GM18517 (cell line): ENCODE results near the gene ARHGAP5.

Experiments
- ATAC-seq: cut with Tn5 transposase; IDR thresholded peaks from one replicate; pipeline ENCODE4 v1.9.1; 2021; ENCODE audit warnings: mild to moderate bottlenecking, moderate library complexity; ENCODE audit not compliant: unreplicated experiment

Gene ARHGAP5

DNA sequence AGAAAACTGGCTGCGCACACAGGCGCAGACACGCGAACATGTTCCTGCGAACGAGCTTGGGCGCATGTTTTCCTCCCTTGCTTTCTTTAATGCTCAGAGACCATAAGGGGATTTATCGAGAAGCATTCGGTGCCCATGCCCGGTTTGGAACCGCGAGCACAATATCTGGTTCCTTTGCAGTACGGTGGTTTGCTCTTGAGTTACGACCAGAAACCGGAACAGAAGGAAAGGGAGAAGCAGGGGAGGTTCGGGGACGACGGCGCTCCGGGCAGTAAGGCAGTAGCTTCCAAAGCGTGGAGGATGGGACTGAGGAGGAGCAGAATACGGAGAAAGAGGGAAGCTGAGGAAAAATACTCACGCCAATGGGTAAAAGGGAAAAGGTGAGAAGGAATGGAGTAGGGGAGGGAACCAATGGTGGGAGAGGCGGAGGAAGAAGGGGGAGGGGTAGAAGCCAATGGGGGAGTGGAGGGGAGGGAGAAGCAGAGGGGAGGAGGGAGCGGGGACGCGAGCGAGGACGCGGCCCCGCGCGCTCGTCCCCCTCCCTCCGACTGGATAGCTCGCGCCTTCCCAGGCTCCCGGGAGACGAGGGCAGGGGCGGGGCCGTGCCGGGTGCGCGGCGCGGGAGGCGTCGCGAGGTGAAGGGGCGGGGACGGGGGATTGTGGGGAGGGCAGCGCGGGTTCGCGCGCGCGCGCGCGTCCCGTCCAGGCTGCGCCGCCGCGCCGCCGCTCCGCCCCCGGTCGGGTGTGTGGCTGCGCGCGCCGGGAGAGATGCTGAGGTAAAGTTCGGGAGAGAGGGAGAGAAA, 625 bp upstream of the ARHGAP5 start:
- ATAC-seq: no peak

DNA sequence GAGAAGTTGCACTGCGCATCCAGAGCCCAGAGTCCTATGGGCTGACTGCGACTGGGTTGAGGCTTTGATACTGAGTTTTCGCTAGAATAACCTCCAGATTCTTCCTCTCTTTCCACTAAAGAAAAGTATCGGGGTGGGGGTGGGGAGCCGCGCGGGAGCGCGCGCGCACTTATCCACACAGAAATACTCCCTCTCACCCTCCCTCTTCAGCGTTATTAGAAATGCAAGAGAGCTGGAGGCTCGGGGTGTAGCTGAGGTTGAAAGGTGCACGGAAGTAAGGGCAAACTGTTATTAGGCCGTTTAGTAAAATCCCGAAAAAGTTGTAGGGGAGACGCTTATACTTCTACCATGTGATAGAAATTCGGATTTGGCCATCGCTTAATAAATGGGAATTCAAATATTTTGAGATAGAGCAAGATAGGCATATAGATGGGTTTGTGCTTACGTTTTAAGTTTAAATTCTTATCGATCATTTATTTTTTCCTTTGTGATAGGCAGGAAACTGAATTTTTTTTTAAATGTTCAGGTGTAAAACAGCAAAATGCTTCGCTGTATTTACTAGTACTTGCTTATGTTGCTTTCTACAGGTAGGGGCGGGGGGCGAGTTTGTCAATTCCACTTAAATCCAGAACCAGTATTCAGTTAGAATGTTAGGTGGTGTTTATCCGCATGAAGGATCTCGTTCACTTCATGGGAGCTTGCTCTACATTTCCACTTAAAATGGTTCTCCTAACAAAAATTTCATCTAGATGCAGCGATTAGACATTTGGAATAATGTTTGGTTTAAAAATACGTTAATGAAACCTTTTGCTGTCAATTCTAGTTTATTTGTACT, 1.1 kb downstream of the ARHGAP5 start:
- ATAC-seq: no peak

DNA sequence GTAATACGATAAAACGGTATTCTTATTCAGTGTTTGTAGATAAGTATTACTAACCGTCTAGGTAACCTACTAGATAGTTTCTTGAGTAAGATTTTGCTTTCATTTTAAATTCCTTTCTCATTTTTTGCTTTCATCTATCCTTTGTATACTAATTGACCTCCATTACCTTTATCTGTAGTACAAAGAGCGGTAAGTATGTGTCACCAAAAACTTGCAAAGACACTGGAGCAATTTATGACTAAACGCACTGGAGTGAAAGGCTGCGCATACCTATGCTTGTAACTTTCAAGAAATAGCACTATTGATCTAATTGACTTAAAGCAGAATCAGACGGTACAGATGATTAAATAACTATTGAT, 1.7 kb downstream of the ARHGAP5 start:
- ATAC-seq: no peak

DNA sequence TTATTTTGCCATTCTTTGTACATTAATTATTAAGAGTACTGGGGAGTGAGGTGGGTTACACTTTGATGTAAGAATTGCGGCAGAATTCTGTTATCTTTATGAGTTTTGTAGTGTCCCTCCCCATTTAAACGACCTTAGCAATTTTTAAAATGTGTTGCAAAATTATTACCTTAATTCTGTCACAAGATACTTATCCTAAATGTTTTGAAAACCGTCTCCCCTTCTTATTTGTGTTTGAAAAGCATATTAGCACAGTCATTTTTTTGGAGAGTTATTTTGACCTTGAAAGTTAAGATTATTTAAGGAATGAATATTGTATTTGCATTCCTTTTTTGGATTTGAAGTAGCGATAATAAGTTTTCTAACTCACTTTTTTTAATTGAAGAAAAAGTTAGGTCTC, 2.2 kb downstream of the ARHGAP5 start:
- ATAC-seq: no peak

DNA sequence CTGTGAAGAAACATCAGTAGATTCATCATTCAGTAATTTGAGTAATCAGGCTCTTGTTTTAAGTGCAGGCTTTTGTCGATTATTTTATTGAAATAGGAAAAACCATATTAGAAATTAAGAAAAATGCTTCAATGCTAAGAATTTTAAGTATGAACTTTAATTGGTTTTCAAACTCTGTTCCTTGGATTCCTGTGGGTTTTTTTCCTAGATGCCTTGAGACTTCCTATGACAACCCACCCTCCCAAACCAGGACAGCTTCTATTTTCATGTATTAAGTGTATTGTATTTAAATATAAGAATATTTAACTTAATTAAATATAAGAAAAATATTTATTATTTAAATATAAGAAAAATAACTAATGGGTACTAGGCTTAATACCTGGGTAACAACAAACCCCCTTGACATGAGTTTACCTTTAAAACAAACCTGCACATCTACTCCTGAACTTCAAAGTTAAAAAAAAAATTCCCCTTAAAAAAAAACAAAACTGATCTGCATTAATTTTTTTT, 3.0 kb downstream of the ARHGAP5 start:
- no peak for ATAC-seq

DNA sequence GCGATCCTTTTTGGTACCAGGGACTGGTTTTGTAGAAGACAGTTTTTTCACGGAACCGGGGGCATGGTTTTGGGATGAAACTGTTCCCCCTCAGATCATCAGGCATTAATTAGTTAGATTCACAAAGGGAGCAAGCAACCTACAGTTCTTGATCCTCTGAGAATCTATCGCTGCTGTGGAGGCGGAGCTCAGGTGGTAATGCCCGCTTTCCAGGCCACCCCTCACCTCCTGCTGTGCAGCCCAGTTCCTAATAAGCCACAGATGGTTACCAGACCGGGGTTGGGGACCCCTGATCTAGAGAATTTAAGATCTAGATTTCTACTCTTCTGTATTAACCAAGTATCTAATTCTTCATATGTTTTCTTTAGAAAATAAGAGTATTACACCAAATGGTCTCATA, 4.8 kb downstream of the ARHGAP5 start:
- no peak for ATAC-seq

DNA sequence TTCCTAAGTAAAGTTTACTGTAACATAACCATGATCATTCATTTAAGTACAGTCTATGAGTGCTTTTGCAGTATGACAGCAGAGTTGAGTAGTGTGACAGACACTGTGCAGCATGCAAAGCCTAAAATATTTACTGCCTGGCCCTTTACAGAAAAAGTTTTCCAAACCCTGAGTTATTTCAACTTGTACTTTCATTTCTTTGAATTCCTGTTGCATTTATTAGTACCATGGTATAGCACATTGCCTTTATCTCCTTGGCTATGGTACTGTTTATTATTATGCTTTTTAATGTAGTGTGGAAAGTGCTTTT, 6.2 kb downstream of the ARHGAP5 start:
- ATAC-seq: no peak

DNA sequence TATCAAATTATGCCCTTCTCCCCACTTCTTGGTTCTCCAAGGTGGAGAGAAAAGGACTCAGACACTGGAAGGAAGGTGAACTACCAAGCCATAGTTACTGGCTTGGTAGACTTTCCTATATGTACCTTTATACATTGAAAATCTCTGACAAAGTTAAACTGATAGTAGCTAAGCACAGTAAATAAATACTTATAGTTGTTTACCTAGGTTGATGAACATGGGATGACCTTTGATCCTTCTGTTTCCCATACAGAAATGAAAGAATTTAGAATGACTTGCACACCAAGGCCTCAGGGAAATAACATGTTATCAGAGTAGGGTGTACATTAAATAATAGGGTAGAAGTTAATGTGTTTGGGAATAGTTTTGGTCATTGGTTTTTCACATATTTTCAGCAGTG, 6.7 kb downstream of the ARHGAP5 start:
- no peak for ATAC-seq

DNA sequence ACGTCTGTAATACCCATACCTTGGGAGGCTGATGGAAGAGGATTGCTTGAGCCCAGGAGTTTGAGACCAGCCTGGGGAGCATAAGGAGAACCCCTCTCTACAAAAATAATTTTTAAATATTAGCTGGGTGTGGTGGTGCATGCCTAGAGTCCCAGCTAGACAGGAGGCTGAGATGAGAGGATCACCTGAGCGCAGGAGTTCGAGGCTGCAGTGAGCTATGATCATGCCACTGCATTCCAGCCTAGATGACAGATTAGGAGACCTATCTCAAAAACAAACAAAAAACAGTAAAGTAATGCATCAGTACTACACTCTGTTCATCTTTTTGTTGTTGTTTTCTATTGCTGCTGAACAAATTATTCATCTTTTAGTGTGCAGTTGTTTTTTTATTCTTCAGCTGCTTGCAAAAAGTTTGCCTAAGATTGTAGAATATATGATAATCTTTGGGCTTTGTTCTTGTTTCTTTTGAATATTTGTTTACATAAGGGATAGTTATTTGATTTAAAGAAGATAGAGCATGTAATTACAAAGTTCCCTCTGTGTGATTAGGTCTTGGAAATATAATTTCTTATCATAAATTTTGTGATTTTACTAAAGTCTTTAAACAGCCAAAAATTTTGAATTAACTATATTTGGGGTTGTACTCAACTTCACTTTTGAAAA, 8.2 kb downstream of the ARHGAP5 start:
- ATAC-seq: no peak

GRCh38 chr14:32085845-32086383, 8.8 kb downstream of the ARHGAP5 start:
- ATAC-seq: no peak

DNA sequence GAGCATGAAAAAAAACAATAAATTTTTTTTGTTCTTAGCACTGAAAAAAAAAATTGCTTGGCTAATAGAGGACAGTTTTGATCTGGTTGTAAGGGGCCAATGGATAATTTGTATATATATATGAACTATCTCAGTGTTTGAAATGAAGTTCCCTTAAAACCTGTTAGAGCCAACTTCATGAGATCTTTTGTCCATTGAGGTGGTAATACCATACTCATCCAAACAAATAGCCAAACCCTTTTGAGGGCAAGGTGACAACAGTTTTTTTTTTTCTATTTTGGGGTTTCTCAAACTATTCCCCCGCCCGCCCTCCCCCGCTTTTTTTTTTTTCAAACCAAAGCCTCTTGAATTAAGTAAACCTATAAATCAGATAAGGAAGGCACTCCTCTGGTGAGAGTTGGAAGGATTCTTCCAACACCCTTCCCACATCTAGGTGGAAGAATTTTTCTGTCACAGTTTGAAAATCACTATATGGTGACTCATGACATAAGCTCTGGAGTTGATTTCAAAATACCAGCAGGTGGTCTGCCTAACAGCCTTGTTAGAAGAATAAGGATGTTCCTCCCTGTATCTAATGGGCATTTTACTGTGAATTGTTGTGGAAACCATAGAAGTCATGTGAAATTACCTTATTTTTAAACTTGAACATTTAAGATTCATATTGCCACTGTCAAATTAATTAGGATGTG, 10.2 kb downstream of the ARHGAP5 start:
- ATAC-seq: no peak

- no peak for ATAC-seq
These were observed 10.8 kb downstream of the ARHGAP5 start for GRCh38 chr14:32087907-32088306.

DNA sequence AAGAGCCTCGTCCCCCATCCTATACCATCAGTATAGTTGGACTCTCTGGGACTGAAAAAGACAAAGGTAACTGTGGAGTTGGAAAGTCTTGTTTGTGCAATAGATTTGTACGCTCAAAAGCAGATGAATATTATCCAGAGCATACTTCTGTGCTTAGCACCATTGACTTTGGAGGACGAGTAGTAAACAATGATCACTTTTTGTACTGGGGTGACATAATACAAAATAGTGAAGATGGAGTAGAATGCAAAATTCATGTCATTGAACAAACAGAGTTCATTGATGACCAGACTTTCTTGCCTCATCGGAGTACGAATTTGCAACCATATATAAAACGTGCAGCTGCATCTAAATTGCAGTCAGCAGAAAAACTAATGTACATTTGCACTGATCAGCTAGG, 13.6 kb downstream of the ARHGAP5 start:
- no peak for ATAC-seq

DNA sequence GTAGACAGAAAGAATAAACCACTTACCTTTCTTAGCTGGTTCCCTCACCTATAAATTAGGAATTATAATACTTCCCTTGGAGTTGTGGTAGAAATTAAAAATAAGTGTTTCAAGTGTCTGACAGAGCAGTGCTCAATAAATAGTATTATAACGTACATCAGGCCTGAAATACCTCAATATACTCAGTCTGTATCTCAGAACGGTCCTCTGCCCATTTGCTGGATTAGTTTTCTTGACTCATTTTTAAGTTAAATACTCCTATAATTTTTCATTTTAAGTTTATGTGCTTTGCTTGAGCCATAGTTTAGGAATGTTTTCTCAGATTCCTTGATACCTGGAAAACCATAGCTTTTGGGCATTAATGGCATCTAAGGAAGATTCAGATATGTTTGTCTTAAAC, 22.4 kb downstream of the ARHGAP5 start:
- ATAC-seq: no peak

GRCh38 chr14:32100175-32100574, 23.1 kb downstream of the ARHGAP5 start:
- ATAC-seq: no peak

DNA sequence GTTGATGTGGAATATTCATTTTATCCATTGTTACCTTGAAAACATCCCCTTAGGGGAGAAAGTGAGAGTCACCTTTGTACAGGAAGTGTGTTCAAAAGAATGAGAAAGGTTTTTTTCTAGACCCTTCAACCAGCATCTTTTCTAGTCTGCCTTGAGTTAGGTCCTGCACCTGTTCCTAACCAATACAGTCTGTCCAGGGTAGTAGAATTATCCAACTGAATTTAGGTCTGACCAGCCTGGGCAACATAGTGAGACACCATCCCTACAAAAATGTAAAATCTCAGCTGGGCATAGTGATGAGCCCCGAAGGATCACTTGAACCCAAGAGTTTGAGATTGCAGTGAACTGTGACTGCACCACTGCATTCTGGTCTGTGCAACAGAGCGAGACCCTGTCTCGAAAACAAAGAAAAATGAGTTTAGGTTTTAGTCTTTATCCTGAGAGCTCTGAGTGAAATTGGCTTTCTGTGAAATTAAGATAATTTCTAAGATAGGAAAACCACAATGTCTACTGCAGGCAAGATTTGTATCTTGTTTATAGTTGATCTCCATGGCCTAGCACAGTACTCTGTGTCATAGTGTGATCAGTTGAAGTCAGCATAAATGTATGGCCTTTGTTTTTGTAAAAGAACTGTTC, 25.2 kb downstream of the ARHGAP5 start:
- peak; percentile 64 for ATAC-seq

DNA sequence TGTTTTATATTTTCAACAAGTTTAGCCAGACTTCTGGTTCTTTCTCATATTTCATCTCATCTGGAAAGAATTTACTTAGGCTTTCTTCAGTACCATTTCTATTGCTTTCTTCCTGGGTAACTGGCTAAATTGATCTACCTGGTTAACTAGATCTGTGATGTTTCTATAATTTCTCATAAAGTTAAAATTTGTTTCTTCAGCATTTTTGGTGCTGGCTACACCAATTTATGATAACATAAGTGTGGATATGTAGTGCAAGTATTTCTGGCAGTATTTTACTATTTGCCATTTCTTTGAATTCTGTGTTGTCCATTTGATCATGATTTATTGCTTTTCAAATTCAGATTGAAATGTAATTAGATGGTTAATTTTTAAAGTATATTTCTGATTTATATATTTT, 25.9 kb downstream of the ARHGAP5 start:
- ATAC-seq: no peak

- no peak for ATAC-seq
These were observed 27.2 kb downstream of the ARHGAP5 start for GRCh38 chr14:32104308-32104707.

DNA sequence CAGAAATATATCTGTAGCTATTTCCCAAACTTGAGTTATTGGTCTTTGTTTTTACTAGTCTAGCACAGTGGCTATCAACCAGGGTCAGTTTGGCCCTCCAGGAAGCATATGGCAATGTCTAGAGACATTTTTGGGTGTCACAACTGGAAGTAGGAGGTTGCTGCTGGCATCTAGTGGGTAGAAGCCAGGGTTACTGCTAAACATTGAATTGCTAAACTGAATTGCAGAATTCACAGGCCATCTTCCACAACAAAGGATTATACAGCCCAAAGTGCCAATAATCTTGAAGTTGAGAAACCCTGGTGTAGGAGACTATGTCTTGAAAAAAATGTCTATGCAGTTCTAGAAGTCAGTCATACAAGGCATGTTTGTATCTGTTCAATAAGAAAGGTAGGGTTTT, 27.7 kb downstream of the ARHGAP5 start:
- ATAC-seq: no peak
